Embryonic facial prominence (tissue), 1 donor: Measurements from ENCODE around the gene PAX8.

ENCODE experiments used
- DNase-seq: peaks from one replicate; pipeline ENCODE4 v3.0.0-alpha.2; 2016; ENCODE audit errors: extremely low spot score

PAX8 gene

GRCh38 chr2:113169002-113169530 is 109.7 kb downstream of the PAX8 start:
- DNase-seq = no peak

- no peak for DNase-seq
Observed at GRCh38 chr2:113167962-113168340, 110.8 kb downstream of the PAX8 start.

GRCh38 chr2:113167115-113167932 is 111.4 kb downstream of the PAX8 start:
- DNase-seq = no peak

- no peak for DNase-seq
Observed at GRCh38 chr2:113166187-113166645, 112.5 kb downstream of the PAX8 start.
